BLaER1 (cell line): ENCODE measurements around the gene TEDC1.

ENCODE experiments used
- H3K27ac ChIP-seq: shearing (Covaris generic); formaldehyde crosslinking; 2 replicates; pipeline ENCODE4 v1.8.1; 2022
- H3K27me3 ChIP-seq: shearing (Covaris generic); formaldehyde crosslinking; 2 replicates; pipeline ENCODE4 v1.8.1; 2022
- H3K36me3 ChIP-seq: shearing (Covaris generic); formaldehyde crosslinking; 2 replicates; pipeline ENCODE4 v1.8.1; 2022
- H3K4me1 ChIP-seq: shearing (Covaris generic); formaldehyde crosslinking; 2 replicates; pipeline ENCODE4 v1.8.1; 2022
- H3K4me2 ChIP-seq: shearing (Covaris generic); formaldehyde crosslinking; 2 replicates; pipeline ENCODE4 v1.8.1; 2022
- H3K4me3 ChIP-seq: shearing (Covaris generic); formaldehyde crosslinking; 2 replicates; pipeline ENCODE4 v1.8.1; 2022
- H3K9ac ChIP-seq: shearing (Covaris generic); formaldehyde crosslinking; 2 replicates; pipeline ENCODE4 v1.8.1; 2022
- H3K9me3 ChIP-seq: shearing (Covaris generic); formaldehyde crosslinking; 2 replicates; pipeline ENCODE4 v1.8.1; 2022
- H4K20me1 ChIP-seq: shearing (Covaris generic); formaldehyde crosslinking; 2 replicates; pipeline ENCODE4 v1.8.1; 2022
- Cebpa-rat ChIP-seq: shearing (Covaris generic); IDR thresholded peaks from 2 replicates; pipeline ENCODE4 v1.8.1; 2022

The TEDC1 gene

DNA sequence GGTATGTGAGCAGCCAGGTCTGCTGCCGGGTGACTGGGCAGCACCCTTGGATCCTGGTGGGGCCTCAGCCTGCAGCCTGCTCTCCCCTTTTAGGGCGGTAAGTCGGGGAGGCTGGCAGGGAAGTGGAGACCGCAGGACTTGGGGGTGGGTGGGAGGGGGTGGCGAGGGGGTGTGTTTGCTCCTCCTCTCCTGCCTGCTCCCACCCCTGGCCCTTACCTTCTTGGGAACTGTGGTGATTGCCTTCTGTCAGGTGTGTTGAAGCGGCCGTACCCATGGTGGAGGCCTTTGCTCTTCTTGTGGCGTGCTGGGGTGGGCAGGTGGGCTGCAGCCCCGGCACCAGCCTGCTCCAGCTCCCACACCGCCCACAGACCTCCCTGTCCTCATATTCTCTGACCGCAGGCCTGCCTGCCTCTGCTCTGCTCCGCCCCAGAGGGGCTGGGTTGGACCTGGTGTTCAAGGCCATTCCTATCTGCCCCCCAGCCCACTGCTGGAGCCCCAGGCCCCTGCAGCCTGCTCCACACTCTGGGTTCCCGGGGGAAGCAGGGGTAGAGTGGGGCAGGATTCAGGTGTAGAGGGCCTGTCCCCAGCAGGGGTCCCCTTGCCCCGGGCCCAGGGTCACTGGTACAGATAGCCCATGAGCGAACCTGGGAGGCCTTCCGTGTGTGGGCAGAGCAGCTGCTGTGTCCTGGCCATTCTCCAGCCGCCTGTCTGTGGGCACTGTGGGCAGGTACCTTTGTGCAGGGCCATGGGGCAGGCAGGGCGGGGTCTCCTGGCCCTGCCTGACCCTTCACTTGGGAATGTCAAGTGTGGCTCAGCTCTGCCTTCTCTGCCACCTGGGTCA is 5.2 kb downstream of the TEDC1 start:
- Histone ChIP-seq H3K36me3 (peaks cover 64% of the 10 kb centered on the region), H3K4me1 (peaks cover 11% of the 10 kb centered on the region), H3K4me2 (no peak overlapping the region), H3K27ac (no peak overlapping the region), H3K9ac (no peak overlapping the region), H3K27me3 (no peaks in the 10 kb centered on the region), H3K4me3 (no peak overlapping the region), H4K20me1 (peaks cover 20% of the 10 kb centered on the region), H3K9me3 (no peaks in the 10 kb centered on the region)
- no peak for TF ChIP-seq Cebpa-rat

DNA sequence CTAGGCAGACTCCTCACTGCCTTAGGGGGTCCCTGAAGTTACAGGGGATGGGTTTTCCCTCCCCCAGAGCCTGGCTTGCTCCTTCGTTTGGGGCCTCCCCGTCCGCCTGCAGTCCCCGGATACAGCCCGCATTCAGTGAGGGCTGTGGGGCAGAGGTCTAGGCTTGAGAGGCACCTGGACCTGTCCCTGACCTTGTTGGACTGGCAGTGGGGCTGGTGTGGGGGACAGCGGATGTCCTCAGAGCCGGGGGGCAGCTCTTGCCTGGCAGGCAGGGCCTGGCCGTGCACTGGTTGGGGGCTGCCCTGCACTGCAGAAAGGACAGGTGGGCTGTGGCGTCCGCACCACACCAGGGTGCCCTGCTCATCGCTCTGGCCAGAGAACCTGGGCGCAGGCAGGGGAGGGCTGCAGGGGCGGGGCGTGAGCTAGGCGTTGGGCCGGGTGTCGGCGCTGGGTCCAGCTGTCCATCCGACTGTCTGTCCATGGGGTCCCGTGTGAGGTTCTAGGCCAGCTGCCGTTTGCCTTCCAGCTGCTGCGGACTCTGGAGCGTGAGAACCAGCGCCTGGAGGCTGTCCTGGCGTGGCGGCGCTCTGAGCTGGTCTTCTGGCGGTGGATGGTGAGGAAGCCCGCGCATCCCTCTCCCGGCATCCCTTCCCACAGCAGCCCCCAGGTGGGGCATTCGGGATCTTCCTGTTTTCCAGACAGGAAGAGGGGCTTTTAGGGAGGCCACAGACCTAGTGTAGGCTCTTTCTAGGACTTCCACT is 6.0 kb downstream of the TEDC1 start:
- no peak overlapping the region for H3K4me2 ChIP-seq
- H3K9ac ChIP-seq, result no peak overlapping the region
- peaks cover 8% of the 10 kb centered on the region for H3K4me1 ChIP-seq
- H3K27ac ChIP-seq, result no peak overlapping the region
- H3K4me3 ChIP-seq, result no peak overlapping the region
- H4K20me1 ChIP-seq, result peaks cover 16% of the 10 kb centered on the region
- no peaks in the 10 kb centered on the region for H3K27me3 ChIP-seq
- H3K9me3 ChIP-seq, result no peaks in the 10 kb centered on the region
- no peak for TF ChIP-seq Cebpa-rat
- H3K36me3 ChIP-seq, result peaks cover 64% of the 10 kb centered on the region

GRCh38 chr14:105497671-105498429 is 6.8 kb downstream of the TEDC1 start:
- TF ChIP-seq Cebpa-rat, result no peak
- H3K9ac ChIP-seq, result no peak overlapping the region; the same call in 1 of the 2 replicates
- H3K4me2 ChIP-seq, result no peak overlapping the region

DNA sequence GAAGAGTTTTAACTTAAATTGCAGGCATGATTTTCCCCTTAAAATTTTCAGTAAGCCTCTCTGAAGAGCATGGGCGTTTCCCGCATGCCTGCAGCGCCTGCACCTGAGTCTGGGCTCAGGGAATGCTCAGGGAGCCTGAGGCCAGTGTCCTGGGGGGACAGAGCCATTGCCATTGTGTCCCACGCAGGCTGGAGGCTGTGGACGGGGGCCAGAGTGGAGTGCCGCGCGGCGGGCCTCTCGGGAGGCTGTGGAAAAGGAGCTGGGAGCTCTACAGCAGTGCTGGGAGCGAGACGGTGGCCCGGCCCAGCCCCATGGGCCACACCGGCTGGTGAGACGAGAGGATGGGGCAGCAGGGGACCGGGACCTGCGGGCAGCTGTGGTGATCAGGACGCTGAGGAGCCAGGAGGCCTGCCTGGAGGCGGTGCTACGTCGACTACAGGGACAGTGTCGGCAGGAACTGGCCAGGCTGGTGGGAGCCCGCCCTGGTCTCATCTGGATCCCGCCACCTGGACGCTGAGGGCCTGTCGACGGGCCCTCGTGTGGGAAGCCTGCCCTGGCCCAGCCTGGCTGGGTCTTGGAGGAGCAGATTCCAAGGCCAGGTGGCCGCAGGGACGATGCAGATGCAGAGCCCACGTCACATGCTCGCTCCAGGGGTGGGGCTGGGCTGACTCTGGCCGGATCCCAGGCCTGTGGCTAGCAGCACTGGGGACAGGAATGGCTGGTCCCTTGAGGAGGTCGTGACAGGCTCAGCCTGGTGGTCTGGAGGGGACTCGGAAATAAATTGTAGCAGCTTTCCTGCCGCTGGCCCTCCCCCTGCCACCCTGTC is 7.6 kb downstream of the TEDC1 start:
- TF ChIP-seq Cebpa-rat, result no peak
- Histone ChIP-seq H3K27me3 (no peaks in the 10 kb centered on the region), H3K27ac (no peak overlapping the region), H3K36me3 (peaks cover 51% of the 10 kb centered on the region), H3K9me3 (no peaks in the 10 kb centered on the region), H3K4me3 (no peak overlapping the region), H3K4me1 (peaks cover 14% of the 10 kb centered on the region), H3K9ac (no peak overlapping the region; the same call in 1 of the 2 replicates), H4K20me1 (peaks cover 6% of the 10 kb centered on the region; the same call in 1 of the 2 replicates), H3K4me2 (no peak overlapping the region)

More at GRCh38 chr14:105497671-105498429, 6.8 kb downstream of the TEDC1 start:
- H3K36me3 ChIP-seq, result peaks cover 58% of the 10 kb centered on the region
- peaks cover 6% of the 10 kb centered on the region for H3K4me1 ChIP-seq
- H4K20me1 ChIP-seq, result peaks cover 7% of the 10 kb centered on the region; the same call in 1 of the 2 replicates
- H3K27me3 ChIP-seq, result no peaks in the 10 kb centered on the region
- no peaks in the 10 kb centered on the region for H3K9me3 ChIP-seq
- H3K27ac ChIP-seq, result no peak overlapping the region
- H3K4me3 ChIP-seq, result no peak overlapping the region

- Histone ChIP-seq H3K9ac (no peak overlapping the region), H4K20me1 (peaks cover 6% of the 10 kb centered on the region; the same call in 1 of the 2 replicates), H3K4me3 (no peak overlapping the region), H3K9me3 (no peaks in the 10 kb centered on the region), H3K4me1 (peaks cover 22% of the 10 kb centered on the region), H3K27ac (no peak overlapping the region), H3K36me3 (peaks cover 46% of the 10 kb centered on the region), H3K27me3 (no peaks in the 10 kb centered on the region), H3K4me2 (no peak overlapping the region)
- TF ChIP-seq Cebpa-rat, result no peak
Observed at GRCh38 chr14:105499256-105500035, 8.4 kb downstream of the TEDC1 start.

- Histone ChIP-seq H3K4me3 (no peak overlapping the region), H3K27ac (no peak overlapping the region), H3K27me3 (no peaks in the 10 kb centered on the region), H4K20me1 (peaks cover 6% of the 10 kb centered on the region; the same call in 1 of the 2 replicates), H3K4me2 (no peak overlapping the region), H3K9ac (no peak overlapping the region), H3K9me3 (no peaks in the 10 kb centered on the region), H3K36me3 (peaks cover 41% of the 10 kb centered on the region), H3K4me1 (peaks cover 29% of the 10 kb centered on the region)
- TF ChIP-seq Cebpa-rat, result no peak
Observed at GRCh38 chr14:105500036-105500725, 9.1 kb downstream of the TEDC1 start.

GRCh38 chr14:105500726-105501101 is 9.7 kb downstream of the TEDC1 start:
- H3K27ac ChIP-seq, result no peak overlapping the region
- peaks cover 6% of the 10 kb centered on the region; the same call in 1 of the 2 replicates for H4K20me1 ChIP-seq
- H3K27me3 ChIP-seq, result no peaks in the 10 kb centered on the region
- H3K9ac ChIP-seq, result no peak overlapping the region; the same call in 1 of the 2 replicates
- H3K9me3 ChIP-seq, result no peaks in the 10 kb centered on the region
- H3K36me3 ChIP-seq, result peaks cover 35% of the 10 kb centered on the region
- no peak overlapping the region for H3K4me2 ChIP-seq
- no peak overlapping the region for H3K4me3 ChIP-seq
- peaks cover 35% of the 10 kb centered on the region for H3K4me1 ChIP-seq
- TF ChIP-seq Cebpa-rat, result no peak
